ENCODE data around the gene ETV1.

DNA sequence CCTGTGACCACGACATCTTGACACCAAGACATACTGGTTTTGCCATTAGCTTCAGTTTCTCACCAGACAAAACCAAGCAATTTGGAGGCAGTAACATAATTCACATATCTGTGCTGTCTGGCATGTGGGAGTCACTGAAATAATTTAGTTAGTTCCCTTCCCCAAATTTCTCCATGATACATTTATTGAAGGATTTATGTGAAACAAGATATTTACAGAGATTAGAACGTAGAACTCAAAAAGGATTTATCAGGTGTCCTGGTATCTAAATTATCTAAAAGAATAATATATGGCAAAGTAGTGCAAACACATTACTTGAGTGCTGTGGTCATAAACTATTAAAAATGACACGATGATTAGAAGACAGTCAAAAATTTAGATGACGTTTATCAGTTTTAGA is 98.7 kb downstream of the ETV1 start:
- no peak for TF ChIP-seq NFRKB (IDR thresholded peaks at IDR 0.05)
- no peak for TF ChIP-seq BHLHE40 (IDR thresholded peaks at IDR 0.05; ENCODE audit: borderline replicate concordance)
- TF ChIP-seq FOXK2 (IDR thresholded peaks at IDR 0.05) = no peak
- no peak for TF ChIP-seq SP1 (IDR thresholded peaks at IDR 0.05)
- no peak for TF ChIP-seq ARNT (IDR thresholded peaks at IDR 0.05)
- no peak for TF ChIP-seq TARDBP (IDR thresholded peaks at IDR 0.05)
- TF ChIP-seq LEF1 (IDR thresholded peaks at IDR 0.05; ENCODE audit: borderline replicate concordance) = no peak
- no peak for TF ChIP-seq FOXA1 (IDR thresholded peaks at IDR 0.05)
- TF ChIP-seq ZNF384 (IDR thresholded peaks at IDR 0.05) = no peak
- no peak for TF ChIP-seq FOXM1 (IDR thresholded peaks at IDR 0.05; ENCODE audit: borderline replicate concordance)
